Activated naive CD8-positive, alpha-beta T cell treated with anti-CD3 and anti-CD28 coated beads, Interleukin-2, amount 10 ng/mL, durations not matched to agents 7 days and 5 days (primary cell): ENCODE data around the gene HPCAL1. TPM values are rescaled to one million over a fixed set of nuclear protein-coding genes. Genes with fewer than 3 reads are reported as not detected.
A peak's percentile ranks its signal among the peaks of the same experiment; 100 is the strongest.

ENCODE experiments used
- ATAC-seq: fragments of 150-1000 bp; cut with Tn5 transposase; one replicate; pipeline ENCODE4 v1.10.0; 2021; ENCODE audit warnings: low read depth, moderate library complexity
- POLR2A ChIA-PET: fragments of 350-600 bp; sonication (Branson Sonifier 250); formaldehyde crosslinking; loops from one replicate; lab custom pipeline; 2021; ENCODE audit warnings: antibody characterized with exemption; lab: Charles Lee
- DNase-seq: peaks from one replicate; pipeline ENCODE4 v3.0.0; 2021
- H3K27ac Mint-ChIP-seq: one replicate; pipeline ENCODE4 v1.8.0; 2022; ENCODE audit warnings: mild to moderate bottlenecking, mixed read lengths
- H3K27me3 Mint-ChIP-seq: one replicate; pipeline ENCODE4 v1.8.0; 2022; ENCODE audit warnings: mild to moderate bottlenecking, moderate library complexity, mixed read lengths
- H3K36me3 Mint-ChIP-seq: one replicate; pipeline ENCODE4 v1.8.0; 2021; ENCODE audit warnings: mild to moderate bottlenecking, mixed read lengths
- H3K4me1 Mint-ChIP-seq: one replicate; pipeline ENCODE4 v1.8.0; 2021; ENCODE audit warnings: mixed read lengths
- H3K4me3 Mint-ChIP-seq: one replicate; pipeline ENCODE4 v1.8.0; 2022; ENCODE audit warnings: mild to moderate bottlenecking, moderate library complexity, mixed read lengths
- H3K9me3 Mint-ChIP-seq: one replicate; pipeline ENCODE4 v1.8.0; 2021; ENCODE audit warnings: mixed read lengths
- total RNA-seq, 2 experiments: library from RNA; stranded (reverse); gene quantifications; one replicate each; pipeline ENCODE4 v1.2.3, GENCODE V29; 2021

The HPCAL1 gene
- total RNA-seq, 2 experiments from 2014 or later: 75.8 to 77.1 TPM

DNA sequence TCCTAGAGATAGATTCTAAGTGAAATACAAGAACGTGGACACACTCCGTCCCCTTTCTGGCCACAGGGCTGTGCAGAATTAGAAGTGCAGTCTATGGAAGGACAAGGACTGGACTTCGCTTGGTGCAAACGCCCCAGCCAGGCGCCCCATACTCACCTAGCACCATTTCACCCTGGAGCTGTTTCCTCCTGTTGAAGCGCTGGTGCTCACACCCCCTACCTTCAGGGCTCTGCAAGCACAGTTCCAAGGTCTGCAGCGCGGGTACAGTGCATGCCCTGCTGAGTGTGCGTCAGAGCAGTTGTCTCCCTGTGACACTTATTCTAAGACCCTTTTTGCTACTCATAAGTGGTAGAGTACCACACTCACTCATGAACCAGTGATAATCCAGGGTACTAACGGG lies 3.0 kb downstream of the HPCAL1 start:
- ATAC-seq: no peak
- peak overlapping the region; percentile 99 for H3K4me3 Mint-ChIP-seq
- H3K9me3 Mint-ChIP-seq: no peaks in the 10 kb centered on the region
- H3K27ac Mint-ChIP-seq: peak overlapping the region; percentile 31
- no peaks in the 10 kb centered on the region for H3K27me3 Mint-ChIP-seq
- H3K4me1 Mint-ChIP-seq: peaks cover 50% of the 10 kb centered on the region
- no peak for DNase-seq
- H3K36me3 Mint-ChIP-seq: peaks cover 16% of the 10 kb centered on the region
- POLR2A ChIA-PET: interaction anchor here (0.7 to 6.4 kb wide), 5 partner anchors 8 to 181 kb away, joined by 3 to 107 read pairs (median 6); no protein-coding TSS in a partner anchor

DNA sequence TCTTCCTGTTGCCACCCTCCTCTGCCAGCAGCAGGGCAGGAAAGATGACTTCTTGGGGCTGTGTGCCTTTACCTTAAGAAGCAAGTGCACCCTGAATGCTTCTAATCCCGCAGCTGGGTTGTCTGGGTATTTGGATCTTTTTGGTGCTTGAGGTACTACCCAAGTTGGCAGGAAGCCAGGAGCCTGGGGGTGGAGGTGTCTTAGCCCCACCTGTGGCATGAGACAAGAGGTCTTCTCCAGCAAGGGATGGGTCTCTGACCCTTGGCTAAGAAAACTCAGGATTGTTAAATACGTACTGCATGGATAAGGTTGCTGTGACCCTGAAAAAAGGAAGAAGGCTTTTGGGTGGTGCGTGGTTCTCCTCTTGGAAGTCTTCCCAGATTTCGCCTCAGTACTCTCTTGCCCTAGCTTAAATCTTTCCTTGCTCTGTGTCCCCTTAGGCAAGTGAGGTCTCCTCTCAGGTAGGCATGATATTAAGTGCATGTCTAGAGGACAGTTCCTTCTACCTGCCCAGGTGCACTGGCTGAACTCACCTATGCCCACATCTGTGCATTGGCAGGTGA lies 4.3 kb downstream of the HPCAL1 start:
- POLR2A ChIA-PET: interaction anchor here (3.8 to 6.4 kb wide), 2 partner anchors 23 to 100 kb away, joined by 31 to 107 read pairs; no protein-coding TSS in a partner anchor
- H3K4me1 Mint-ChIP-seq: peaks cover 38% of the 10 kb centered on the region
- no peak overlapping the region for H3K4me3 Mint-ChIP-seq
- no peaks in the 10 kb centered on the region for H3K9me3 Mint-ChIP-seq
- H3K36me3 Mint-ChIP-seq: peaks cover 16% of the 10 kb centered on the region
- no peaks in the 10 kb centered on the region for H3K27me3 Mint-ChIP-seq
- DNase-seq (no peak), ATAC-seq (no peak)
- no peak overlapping the region for H3K27ac Mint-ChIP-seq

DNA sequence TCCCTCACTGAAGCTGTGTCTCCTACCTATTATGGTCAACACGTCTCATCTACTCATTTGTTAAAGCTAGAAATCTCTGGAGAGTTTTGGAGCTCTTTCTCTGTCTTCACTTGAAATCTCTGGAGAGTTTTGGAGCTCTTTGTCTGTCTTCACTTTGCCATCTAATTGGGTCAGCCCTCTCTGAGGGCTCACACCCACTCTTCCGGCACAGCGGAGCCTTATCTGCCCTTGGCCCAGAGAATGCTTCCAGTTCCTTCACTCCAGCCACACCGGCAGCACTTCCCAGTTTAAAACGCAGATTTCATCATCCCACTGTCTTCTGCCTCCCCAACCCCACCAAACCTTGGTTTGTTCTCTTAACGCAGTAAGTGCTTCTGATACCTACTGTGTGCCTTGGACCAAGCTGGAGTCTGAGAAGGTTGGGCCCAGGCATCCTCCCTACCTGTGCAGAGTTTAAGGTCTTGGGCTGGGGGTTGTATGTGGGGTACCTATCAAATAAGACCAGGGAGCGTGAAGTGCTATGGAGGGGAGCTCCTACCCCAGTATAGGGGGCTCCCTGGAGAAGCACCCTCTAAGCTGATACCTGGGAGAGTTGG lies 5.0 kb downstream of the HPCAL1 start:
- peaks cover 16% of the 10 kb centered on the region for H3K36me3 Mint-ChIP-seq
- no peak for DNase-seq
- no peak overlapping the region for H3K4me3 Mint-ChIP-seq
- no peaks in the 10 kb centered on the region for H3K9me3 Mint-ChIP-seq
- peaks cover 38% of the 10 kb centered on the region for H3K4me1 Mint-ChIP-seq
- no peaks in the 10 kb centered on the region for H3K27me3 Mint-ChIP-seq
- POLR2A ChIA-PET: interaction anchor here (0.7 kb wide), 1 partner anchor 21 kb away, joined by 3 read pairs; no protein-coding TSS in a partner anchor
- H3K27ac Mint-ChIP-seq: no peak overlapping the region
- ATAC-seq: no peak

DNA sequence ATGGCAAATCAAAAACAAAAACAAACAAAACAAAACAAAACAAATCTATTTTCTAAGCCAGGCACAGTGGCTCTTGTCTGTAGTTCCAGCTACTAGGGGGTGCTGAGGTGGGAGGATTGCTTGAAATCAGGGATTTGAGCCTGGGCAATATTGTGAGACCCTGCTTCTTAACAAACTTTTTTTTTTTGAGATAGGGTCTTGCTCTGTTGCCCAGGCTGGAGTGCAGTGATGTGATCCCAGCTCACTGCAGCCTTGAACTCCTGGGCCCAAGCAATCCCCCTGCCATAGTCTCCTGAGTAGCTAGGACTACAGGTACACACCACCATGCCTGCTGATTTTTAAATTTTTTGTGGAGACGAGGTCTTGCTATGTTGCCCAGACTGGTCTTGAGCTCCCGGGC lies 6.2 kb downstream of the HPCAL1 start:
- H3K9me3 Mint-ChIP-seq: no peaks in the 10 kb centered on the region

DNA sequence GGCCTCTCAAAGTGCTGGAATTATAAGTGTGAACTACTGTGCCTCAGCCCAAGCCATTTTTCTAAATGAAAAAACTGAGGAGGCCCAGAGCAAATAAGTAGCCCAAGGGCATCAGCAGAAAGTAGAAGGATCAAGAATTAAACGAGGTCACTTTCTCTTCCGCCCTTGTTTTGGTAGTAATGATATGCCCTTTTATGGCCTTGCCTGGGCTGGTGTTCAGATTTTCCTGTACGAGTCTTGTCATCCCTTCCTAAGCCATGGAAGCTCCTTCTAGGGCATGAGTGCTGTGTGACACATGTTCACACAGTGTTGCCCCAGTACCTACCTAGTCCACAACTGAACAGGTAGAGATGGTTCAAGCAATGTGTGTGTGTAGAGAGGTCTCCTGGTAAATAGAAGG lies 6.6 kb downstream of the HPCAL1 start:
- no peak overlapping the region for H3K4me3 Mint-ChIP-seq

More for the DNA sequence above, 6.2 kb downstream of the HPCAL1 start:
- Mint-ChIP-seq H3K36me3 (peaks cover 16% of the 10 kb centered on the region), H3K4me1 (peaks cover 34% of the 10 kb centered on the region), H3K4me3 (no peak overlapping the region), H3K27me3 (no peaks in the 10 kb centered on the region), H3K27ac (no peak overlapping the region)
- POLR2A ChIA-PET: no interaction called here
- no peak for DNase-seq
- no peak for ATAC-seq

DNA sequence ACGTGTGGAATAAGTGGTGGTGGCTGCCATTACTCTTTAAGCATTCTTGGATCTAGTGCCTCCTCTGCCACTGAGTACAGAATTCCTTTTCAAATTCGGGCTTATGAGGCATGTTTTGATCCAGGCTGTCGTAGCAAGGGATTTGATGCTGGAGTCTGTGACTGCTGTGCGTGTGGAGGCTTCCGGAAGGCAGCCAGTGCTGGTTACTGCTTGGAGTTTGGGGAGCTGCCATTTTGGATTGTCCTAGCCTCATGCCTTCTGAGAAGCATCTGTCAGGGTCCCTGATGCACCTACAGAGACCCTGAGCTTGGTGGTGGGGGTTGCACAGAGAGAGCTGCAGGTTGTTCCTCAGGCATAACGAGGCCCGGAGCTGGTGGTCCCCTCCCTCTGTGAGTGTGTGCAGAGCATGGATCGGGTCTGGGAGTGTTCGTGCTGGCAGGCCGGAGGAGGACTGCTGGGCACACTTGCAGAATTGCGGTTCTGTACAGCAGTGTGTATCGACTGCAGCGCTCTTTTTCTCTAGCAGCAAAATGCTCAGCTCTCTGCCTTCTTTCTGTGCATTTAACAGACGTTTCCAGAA lies 7.7 kb downstream of the HPCAL1 start:
- DNase-seq: no peak
- POLR2A ChIA-PET: no interaction called here

More for the DNA sequence above, 6.6 kb downstream of the HPCAL1 start:
- no peak for DNase-seq
- peaks cover 16% of the 10 kb centered on the region for H3K36me3 Mint-ChIP-seq
- ATAC-seq: no peak
- no peaks in the 10 kb centered on the region for H3K9me3 Mint-ChIP-seq
- POLR2A ChIA-PET: no interaction called here
- H3K27me3 Mint-ChIP-seq: no peaks in the 10 kb centered on the region
- H3K4me1 Mint-ChIP-seq: peaks cover 37% of the 10 kb centered on the region
- H3K27ac Mint-ChIP-seq: no peak overlapping the region

DNA sequence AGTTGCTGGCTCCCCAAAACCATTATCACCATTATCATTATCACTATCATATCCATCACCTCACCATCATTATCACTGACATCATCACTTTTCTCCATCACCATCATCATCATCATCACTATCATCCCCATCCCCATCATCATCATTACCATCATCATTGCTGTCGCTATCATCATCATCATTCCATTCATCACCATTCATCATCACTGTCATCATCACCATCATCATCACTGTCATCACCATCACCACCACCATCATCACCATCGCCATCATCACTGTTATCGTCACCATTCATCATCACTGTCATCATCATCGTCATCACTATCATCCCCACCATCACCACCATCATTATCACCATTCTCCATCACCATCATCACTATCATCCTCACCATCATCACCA lies 9.0 kb downstream of the HPCAL1 start:
- POLR2A ChIA-PET: no interaction called here
- DNase-seq (no peak), ATAC-seq (no peak)
- Mint-ChIP-seq H3K27ac (no peak overlapping the region), H3K4me3 (no peak overlapping the region), H3K36me3 (peaks cover 13% of the 10 kb centered on the region), H3K4me1 (peaks cover 21% of the 10 kb centered on the region), H3K27me3 (no peaks in the 10 kb centered on the region), H3K9me3 (no peaks in the 10 kb centered on the region)

More for the DNA sequence above, 7.7 kb downstream of the HPCAL1 start:
- Mint-ChIP-seq H3K27ac (no peak overlapping the region), H3K36me3 (peaks cover 16% of the 10 kb centered on the region), H3K4me1 (peaks cover 30% of the 10 kb centered on the region), H3K4me3 (no peak overlapping the region), H3K9me3 (no peaks in the 10 kb centered on the region), H3K27me3 (no peaks in the 10 kb centered on the region)
- no peak for ATAC-seq

DNA sequence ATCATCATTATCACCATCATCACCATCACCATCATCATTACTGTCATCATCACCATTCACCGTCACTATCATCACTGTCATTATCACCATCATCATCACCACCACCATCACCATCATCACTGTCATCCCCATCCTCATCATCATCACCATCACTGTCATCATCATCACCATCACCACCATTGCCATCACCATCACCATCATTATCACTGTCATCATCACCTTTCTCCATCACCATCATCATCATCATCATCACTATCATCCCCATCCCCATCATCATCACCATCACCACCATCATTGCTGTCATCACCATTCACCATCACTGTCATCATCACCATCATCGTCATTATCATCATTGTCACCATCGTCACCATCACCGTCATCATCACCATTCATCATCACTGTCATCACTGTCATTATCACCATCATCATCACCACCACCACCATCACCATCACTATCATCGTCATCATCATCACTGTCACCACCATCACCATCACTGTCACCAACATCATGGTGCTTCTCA lies 9.8 kb downstream of the HPCAL1 start:
- POLR2A ChIA-PET: no interaction called here
- DNase-seq (no peak), ATAC-seq (no peak)
- Mint-ChIP-seq H3K27me3 (no peaks in the 10 kb centered on the region), H3K4me1 (peaks cover 15% of the 10 kb centered on the region), H3K36me3 (peaks cover 13% of the 10 kb centered on the region), H3K27ac (no peak overlapping the region), H3K9me3 (no peaks in the 10 kb centered on the region), H3K4me3 (no peak overlapping the region)

DNA sequence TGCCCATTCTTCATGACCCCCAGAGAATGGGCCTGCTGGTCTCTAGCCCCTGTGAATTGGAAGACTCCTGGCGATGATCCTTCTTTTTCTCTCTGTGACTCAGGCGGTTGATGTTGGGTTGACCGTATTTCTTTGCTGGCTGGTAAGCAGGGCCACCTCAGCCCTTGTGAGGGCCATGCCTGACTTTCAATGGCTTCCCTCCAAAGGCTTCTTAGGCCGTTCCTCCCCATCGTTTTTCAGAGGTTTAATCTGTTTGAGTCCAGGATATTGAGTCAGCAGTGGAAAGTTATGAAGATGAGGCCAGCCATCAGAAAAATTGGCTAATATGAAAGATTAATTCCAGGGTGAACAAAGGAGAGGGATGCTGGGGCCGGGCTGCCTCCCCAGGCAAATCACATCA lies 13.6 kb downstream of the HPCAL1 start:
- H3K27ac Mint-ChIP-seq: no peak overlapping the region
- ATAC-seq (no peak), DNase-seq (no peak)
- H3K27me3 Mint-ChIP-seq: no peaks in the 10 kb centered on the region
- H3K9me3 Mint-ChIP-seq: peaks cover 4% of the 10 kb centered on the region
- H3K4me3 Mint-ChIP-seq: no peak overlapping the region
- H3K36me3 Mint-ChIP-seq: peaks cover 14% of the 10 kb centered on the region
- POLR2A ChIA-PET: no interaction called here
- H3K4me1 Mint-ChIP-seq: peaks cover 9% of the 10 kb centered on the region

DNA sequence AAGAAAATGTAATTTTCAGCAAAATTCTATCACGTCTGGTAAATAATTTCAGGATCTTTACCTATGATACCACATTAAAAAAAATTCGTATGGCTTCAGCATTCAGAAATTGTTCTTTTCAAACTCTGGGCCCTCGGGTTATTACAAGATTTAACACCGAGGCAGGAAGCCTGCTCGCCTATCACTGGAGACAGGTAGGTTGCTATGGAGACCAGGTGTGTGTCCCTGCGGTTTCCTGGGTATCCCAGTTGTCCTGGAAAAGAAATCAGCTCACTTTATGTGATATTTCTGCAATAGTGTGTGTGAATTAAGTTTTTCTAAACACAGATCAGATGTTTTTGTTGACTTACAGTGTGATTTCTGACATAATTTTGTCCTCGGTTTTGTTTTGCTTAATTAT lies 14.2 kb downstream of the HPCAL1 start:
- POLR2A ChIA-PET: interaction anchor here (1.0 kb wide), 1 partner anchor 12 kb away, joined by 4 read pairs; no protein-coding TSS in a partner anchor
- H3K36me3 Mint-ChIP-seq: peaks cover 18% of the 10 kb centered on the region
- no peak overlapping the region for H3K4me3 Mint-ChIP-seq
- ATAC-seq (no peak), DNase-seq (no peak)
- peaks cover 4% of the 10 kb centered on the region for H3K9me3 Mint-ChIP-seq
- H3K4me1 Mint-ChIP-seq: peaks cover 9% of the 10 kb centered on the region
- H3K27me3 Mint-ChIP-seq: no peaks in the 10 kb centered on the region
- H3K27ac Mint-ChIP-seq: no peak overlapping the region

DNA sequence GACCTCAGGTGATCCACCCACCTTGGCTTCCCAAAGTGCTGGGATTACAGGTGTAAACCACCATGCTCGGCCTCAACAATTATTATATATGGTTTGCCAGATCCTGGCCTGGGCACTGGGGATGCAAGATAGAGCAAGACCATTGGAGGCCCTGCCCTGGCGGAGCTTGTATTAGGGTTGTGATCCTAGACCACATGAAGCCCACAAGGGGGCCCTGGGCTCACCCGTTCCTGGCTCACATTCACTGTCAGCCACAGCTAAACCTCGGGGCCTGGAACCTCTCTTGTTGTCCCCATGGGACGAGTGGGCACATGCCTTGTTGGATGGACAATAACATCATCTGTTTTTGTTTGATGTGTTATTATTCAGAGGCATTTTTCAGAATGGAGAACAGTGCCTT lies 14.9 kb downstream of the HPCAL1 start:
- ATAC-seq (no peak), DNase-seq (no peak)
- POLR2A ChIA-PET: interaction anchor here (1.0 kb wide), 1 partner anchor 11 kb away, joined by 4 read pairs; no protein-coding TSS in a partner anchor
- Mint-ChIP-seq H3K27ac (no peak overlapping the region), H3K4me1 (peaks cover 9% of the 10 kb centered on the region), H3K36me3 (peaks cover 24% of the 10 kb centered on the region), H3K27me3 (no peaks in the 10 kb centered on the region), H3K9me3 (peaks cover 4% of the 10 kb centered on the region), H3K4me3 (no peak overlapping the region)

DNA sequence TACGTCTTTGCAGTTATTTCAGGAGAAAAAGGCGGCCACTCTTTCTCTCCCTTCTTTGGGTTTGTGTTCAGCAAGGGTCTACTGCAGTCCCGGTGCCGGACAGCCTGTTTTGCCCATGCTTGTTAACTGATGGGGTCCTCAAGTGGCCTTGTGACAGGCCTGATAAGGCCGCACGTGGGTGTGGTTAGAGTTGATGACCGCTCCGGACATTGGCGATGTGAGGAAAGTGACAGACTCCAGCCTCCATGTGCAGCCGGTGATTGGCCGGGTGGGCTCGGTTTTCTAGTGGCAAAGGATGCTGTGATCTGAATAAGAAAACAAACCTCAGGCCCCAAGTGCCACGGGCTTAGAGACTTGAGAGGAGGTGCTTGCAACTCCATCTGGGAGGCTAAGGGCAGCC lies 15.6 kb downstream of the HPCAL1 start:
- POLR2A ChIA-PET: interaction anchor here (0.7 kb wide), 1 partner anchor 21 kb away, joined by 4 read pairs; no protein-coding TSS in a partner anchor
- DNase-seq (no peak), ATAC-seq (no peak)
- Mint-ChIP-seq H3K27me3 (no peaks in the 10 kb centered on the region), H3K4me3 (no peak overlapping the region), H3K36me3 (peaks cover 29% of the 10 kb centered on the region), H3K4me1 (peaks cover 9% of the 10 kb centered on the region), H3K27ac (no peak overlapping the region), H3K9me3 (peaks cover 4% of the 10 kb centered on the region)

DNA sequence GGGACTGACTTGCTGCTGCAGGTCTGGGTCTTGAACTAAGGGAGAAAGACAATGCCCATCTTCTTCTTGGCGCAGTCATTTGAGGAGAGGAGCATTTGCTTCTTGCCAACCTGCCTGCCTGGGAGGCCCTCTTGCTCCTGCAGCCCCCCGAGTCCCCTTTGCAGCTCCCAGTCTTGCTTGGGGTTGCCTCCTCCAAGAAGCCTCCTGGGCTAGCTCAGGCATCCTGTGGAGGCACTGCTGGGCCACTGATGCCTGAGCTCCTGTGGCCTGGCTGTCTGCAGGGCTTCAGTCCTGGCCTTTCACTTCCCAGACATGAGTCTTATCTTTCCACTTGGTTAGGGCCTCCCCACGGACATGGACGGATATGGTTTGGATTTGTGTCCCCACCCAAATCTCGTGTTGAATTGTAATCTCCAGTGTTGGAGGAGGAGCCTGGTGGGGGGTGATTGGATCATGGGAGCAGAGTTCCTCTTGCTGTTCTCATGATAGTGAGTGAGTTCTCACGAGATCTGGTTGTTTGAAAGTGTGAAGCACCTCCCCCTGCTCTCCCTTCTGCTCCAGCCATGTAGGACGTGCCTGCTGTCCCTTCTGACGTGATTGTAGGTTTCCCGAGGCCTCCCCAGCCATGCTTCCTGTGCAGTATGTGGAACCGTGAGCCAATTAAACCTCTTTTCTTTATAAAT lies 17.3 kb downstream of the HPCAL1 start:
- POLR2A ChIA-PET: no interaction called here
- Mint-ChIP-seq H3K27me3 (no peaks in the 10 kb centered on the region), H3K9me3 (peaks cover 4% of the 10 kb centered on the region), H3K27ac (no peak overlapping the region), H3K4me3 (no peak overlapping the region), H3K36me3 (peaks cover 33% of the 10 kb centered on the region), H3K4me1 (peaks cover 6% of the 10 kb centered on the region)
- ATAC-seq: no peak
- no peak for DNase-seq
